NCI-H2081 treated with DMSO at 0.1 percent for 48 hours (cell line): ENCODE data around the gene THNSL1.
"Not testable (repeated sequence)": the region's sequence is repeated elsewhere in the genome, so short reads cannot be mapped to it uniquely, and the experiment has no call there.

Experiments
- DNase-seq: peaks from one replicate; lab custom pipeline; 2025; lab: John Stamatoyannopoulos, UW

Gene THNSL1

DNA sequence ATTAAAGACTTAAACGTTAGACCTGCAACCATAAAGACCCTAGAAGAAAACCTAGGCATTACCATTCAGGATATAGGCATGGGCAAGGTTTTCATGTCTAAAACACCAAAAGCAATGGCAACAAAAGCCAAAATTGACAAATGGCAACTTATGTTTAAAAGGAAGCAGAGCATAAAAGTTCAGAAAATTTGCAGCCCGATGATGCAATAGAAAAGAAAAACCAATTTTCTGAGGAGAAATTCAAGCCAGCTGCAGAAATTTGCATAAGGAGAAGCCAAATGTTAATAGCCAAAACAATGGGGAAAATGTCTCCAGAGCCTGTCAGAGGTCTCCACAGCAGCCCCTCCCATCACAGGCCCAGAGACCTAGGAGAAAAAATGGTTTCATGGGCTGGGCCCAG lies 4.8 kb upstream of the THNSL1 start:
- not testable (repeated sequence) for DNase-seq

DNA sequence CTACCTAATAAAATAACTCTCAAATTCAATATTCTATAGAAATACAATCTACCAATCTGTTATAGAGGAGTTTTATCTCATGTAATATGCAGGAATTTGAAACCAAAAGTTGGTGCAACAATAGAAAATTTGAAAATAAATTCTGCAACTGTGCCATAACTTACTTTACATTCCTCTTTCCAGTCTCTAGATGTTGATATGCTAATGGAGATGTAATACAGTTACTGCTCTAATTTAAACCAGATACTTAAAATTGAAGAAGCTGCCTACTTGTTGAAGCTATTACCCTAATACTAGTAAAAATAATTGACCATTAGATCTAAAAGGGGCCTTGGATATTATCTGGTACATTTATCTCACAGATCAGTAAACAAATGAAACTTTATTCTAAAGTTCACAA lies 1.8 kb upstream of the THNSL1 start:
- no peak for DNase-seq

DNA sequence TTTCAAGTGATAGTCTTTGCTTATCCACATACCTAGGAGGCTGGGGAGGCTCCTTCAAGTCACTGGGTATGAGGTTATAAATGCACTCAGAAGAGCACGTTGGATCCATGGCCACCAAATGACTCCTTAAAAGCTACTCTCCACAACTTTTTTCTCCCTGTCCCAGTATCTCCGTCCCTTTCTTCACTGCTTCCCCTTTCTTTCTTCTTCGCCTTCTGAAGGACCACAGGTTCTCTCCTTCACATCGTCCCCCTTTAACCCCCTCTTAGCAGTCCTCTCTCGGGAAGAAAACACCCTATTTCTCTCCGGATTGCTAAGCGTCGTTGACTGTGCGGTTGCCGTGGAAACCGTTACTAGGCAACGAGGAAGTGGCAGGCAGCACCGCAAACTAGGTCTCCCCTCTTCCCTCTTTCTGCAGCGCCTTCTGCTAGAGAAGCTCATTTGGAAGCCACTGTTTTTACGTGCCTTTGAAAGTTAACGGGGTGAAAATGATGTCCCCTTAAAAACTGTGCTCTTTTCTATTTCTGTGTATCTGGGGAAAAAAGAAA lies 510 bp upstream of the THNSL1 start, which contains the start of gene ENKUR:
TSS of gene ENKUR (minus strand) at position 331 of the 548 bp plus-strand sequence. CDS start at position 109, 222 bp downstream.
- peak; percentile 82 for DNase-seq

DNA sequence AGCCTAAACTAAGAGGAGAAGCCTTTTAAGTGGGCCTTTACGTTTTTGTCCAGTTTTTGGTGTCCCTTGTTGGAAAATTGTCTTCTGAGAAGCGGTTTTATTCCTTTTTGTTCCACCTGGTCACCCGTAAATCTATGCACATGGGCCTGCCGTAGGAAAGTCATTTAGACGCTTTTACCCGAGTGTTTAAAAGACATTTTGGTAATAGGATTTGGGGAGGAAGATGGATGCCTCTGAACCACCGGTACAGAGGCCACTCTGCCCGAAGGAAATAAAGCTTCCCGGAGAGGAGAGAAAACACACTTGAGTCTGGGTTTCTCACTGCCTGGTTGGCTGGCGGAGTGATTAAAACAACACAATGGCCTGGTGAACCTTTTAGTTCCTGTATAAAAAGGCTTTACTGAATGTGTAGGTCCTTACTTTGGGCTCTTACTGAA lies 760 bp downstream of the THNSL1 start:
- no peak for DNase-seq

DNA sequence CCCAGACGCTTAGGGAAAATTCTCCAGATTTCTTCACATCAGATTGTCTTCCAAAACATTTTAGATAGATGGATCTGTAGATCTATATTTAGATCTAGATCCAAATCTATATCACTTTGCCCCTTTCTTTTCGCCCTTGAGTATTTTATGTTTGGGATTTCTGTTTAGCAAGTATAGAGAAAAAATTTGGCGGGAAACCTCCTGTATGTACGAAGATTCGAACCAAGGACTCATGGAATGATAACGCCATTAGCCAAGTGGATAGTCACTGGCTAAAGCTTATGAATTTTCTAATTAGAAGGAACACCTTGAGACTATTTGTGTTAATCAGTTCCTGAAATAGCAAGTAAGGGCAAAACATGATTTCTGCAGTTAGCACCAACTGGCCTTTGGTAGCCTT lies 1.2 kb downstream of the THNSL1 start:
- DNase-seq = no peak

DNA sequence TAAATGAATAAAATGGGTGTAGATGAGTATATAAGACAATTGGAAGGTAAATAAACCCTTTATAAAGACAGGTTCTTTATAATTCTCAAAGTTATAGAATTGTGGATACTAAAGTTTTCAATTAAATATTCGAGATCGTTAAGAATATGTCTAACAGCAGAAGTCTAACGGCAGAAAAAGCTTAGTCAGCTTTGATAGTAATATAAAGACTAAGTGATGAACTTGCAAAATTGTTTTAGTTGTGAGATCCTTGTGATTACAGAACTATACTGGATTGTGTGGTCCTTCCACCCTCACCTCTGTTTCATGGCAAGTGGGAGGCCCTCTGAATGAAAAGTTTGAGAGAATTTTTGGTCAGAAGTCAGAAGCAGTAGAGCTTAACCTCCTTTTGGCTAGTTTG lies 2.3 kb downstream of the THNSL1 start:
- no peak for DNase-seq

DNA sequence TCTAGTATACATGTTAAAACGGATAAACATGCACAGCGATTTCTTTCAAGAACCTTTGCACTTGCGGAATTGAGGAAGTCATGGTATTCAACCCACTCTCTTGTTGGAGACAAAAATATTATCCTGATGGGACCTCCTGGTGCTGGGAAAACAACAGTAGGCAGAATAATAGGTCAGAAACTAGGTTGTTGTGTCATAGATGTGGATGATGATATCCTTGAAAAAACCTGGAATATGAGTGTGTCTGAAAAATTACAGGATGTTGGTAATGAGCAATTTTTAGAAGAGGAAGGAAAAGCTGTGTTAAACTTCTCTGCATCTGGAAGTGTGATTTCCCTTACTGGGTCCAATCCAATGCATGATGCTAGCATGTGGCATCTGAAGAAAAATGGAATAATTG lies 6.9 kb downstream of the THNSL1 start:
- DNase-seq = no peak

DNA sequence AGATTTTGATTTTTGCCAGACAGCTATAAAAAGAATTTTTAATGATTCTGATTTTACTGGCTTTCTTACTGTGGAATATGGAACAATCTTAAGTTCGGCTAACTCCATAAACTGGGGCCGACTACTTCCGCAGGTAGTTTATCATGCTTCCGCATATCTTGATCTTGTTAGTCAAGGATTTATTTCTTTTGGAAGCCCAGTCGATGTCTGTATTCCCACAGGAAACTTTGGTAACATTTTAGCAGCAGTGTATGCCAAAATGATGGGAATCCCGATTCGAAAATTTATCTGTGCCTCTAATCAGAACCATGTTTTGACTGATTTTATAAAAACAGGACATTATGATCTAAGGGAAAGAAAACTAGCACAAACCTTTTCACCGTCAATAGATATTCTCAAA lies 8.1 kb downstream of the THNSL1 start:
- DNase-seq = no peak

DNA sequence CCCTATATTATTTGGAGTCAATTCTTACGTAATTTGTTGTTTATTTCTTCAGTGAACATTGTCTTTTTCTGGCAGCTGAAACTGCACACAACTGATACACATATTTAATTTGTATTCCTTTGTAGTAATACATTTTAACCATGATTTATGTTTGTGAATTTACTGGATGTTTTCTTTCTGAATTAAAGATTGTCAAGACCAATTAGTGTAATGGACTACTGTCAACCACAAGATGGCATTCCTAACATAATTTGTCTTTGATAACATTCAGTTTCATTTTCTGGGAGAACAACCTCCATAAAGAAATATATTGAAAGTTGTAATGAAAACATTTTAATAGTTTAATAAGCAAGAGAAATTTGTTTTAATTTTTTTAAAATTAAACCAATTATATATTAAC lies 10.1 kb downstream of the THNSL1 start:
- no peak for DNase-seq

DNA sequence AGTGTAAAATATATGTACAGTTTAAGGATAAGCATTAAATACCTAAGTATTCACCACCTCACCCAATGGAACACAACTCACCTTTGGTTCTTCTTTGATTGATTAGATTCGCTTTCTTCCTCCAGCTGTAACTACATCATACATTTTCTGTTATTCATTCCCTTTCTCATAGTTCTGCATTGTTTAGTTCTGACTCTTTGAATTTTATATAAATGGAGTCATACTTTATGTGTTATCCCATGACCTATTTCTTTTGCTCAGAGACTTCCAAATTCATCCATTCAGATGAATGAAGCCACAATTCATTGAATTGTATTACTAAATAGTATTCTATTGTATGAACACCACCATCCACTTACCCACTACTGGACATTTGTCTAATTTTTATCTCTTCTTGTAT lies 12.3 kb downstream of the THNSL1 start:
- no peak for DNase-seq

DNA sequence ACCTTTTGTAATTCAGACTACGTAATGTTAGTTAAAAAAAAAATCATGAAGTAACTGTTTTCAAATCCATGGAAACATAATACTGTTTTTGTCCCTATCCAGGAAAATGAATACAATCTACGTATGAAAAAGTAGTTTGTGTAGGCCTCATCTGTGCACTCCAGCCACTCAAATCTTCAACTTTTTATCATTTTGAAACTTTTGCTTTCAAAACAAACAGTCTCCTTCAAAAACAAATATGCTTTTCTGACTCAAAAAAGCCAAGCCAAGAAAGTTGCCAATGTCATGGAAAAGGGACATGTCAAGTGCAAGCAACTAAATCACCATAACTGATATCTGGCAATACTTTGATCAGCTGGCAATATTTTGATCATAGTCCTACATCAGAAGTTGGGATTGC lies 13.1 kb downstream of the THNSL1 start:
- no peak for DNase-seq

DNA sequence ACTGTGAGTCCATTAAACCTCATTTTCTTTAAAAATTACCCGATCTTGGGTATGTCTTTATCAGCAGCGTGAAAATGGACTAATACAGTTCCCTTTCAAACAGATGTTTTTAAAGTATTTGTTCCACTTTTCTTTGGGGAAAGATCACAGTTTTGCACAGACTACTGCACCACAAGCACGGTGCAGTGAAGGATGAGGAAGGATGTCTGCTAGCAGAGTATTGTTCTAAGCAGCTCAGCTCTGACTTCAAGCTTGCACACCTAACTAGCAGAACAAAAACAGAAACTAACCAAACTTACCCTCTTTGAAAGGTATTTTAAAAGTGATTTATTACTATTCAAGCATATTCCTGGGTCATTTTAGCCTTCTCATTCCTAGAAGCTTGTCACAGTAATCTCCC lies 20.0 kb downstream of the THNSL1 start:
- no peak for DNase-seq

DNA sequence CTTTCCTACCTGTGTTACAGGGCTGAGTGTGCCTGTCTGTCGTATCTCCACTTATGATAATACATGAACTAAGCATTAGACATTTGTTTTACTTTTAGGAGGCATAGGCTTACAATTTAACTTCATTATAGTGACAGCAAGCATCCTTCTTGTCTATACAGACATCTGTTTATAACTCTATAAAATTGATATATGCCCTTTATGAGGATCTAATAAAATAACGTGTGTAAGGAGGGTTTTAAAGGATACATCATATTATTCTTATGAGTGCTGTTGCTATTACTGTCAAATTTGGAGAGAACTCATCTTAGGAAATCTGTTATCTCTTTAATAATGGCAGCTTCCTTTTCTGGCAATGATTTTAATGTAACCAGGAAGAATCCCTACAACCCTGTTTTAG lies 21.9 kb downstream of the THNSL1 start:
- DNase-seq = no peak

DNA sequence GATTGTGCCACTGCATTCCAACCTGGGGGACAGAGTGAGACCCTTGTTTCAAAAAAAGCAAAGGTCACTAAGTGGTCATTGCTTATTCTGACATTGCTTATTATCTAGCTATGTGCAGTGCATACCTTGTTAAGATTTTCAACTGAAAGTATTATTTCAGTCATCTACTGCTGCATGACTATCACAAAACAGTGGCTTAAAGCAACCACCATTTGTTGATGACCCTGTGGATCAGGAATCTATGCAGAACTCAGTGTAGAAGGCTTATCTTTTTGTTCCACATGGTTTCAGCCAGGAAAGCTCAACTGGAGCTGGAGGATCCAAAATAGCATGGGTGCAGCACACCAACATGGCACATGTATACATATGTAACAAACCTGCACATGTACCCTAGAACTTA lies 23.1 kb downstream of the THNSL1 start:
- no peak for DNase-seq

DNA sequence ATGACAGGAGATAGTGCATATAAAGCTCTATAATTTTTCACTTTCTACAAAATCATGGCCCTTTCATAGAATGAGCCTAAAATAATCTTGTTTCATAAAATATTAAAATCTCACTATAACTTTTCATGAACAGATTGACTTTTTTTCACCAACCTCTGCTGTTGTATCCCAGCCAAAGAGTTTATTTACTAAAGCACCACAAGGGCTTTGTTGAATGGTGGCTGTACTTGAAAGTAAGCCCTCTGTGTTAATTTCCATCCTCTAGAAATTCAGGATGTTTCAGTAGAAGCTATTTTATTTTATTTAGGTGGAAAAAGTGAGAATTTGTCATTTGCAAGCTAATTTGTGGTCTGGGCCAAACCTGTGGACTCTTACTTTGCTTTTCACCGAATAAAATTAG lies 30.2 kb downstream of the THNSL1 start:
- no peak for DNase-seq

DNA sequence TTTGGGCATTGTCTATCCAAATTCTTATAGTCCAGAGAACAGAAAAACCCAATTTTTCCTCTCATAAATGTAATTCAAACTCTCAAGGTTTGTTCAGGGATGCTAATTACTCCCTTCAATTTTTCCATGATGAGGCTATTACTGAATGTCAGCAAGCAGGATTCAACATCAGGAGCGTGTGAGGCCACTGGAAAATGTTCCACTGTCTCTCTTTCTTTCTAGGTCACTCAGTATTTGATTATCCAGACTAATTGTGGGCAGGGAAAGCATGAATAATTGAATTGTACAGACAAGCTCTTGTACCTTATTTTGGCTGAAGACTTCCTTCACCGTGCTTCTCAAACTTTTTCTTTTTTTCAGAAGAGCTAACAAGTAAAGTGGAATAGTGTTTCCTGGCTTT lies 30.7 kb downstream of the THNSL1 start:
- no peak for DNase-seq

DNA sequence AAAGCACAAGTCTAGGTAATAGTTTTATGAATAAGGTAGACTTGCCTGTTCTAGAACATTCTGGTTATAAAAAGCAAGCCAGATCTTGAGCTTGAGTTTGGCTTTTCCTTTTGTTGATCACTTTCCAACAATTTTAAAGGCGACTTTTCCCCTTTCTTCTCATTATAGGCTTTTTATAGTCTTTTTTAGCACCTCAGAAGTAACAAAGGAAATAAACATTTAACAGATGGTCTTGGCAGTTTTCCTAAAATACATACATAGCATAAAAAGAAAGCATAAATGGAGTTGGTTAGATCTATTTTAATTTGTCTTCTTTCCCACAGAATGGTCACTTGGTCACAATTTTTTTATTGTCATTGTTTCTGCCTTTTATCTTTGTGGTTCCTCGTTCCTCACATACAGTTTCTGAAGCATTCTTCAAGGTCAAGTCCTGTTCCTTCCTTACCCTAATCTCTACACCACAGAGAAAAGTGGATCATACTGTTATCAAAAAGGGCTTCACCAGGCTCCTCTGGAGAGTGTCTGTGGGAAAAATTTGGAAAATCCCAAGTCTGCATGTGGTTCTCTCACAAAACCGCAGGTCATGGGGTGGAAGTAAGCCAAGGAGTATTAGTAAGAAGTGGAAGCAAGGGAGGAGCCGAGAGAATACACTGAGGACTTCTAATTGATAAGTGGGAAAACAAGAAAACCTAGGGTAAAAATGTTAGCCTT lies 31.3 kb downstream of the THNSL1 start:
- no peak for DNase-seq

DNA sequence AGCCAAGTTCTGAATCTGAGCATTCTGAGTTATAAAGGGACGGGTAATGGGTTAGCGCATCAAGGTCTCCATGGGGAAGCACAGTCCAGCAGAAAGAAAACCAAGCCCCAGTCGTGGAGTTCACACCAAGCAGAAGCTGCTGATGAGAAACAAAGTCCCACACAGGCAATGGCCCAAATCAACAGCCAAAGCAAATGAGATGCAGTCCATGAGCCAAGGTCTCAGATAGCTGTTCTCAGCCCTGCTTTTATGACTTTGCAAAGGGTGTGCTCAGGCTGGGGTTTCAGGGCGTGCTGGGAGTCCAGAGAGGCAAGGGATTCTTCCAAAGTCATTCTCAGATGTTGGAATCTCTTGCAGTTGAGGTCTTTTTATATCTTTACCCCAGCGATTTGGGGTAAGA lies 32.0 kb downstream of the THNSL1 start:
- no peak for DNase-seq

DNA sequence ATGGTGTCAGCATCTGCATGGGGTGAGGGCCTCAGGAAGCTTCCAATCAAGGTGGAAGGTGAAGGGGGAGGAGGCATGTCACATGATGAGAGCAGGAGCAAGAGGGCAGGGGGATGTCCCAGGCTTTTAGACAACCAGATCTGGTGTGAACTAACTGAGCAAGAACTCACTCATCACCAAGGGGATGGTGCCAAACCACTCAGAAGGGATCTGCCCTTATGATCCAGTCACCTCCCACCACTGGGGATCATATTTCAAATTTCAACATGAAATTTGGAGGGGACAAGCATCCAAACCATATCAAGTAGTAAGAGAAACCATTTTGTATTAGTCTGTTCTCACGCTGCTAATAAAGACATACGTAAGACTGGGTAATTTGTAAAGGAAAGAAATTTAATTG lies 33.6 kb downstream of the THNSL1 start:
- no peak for DNase-seq

DNA sequence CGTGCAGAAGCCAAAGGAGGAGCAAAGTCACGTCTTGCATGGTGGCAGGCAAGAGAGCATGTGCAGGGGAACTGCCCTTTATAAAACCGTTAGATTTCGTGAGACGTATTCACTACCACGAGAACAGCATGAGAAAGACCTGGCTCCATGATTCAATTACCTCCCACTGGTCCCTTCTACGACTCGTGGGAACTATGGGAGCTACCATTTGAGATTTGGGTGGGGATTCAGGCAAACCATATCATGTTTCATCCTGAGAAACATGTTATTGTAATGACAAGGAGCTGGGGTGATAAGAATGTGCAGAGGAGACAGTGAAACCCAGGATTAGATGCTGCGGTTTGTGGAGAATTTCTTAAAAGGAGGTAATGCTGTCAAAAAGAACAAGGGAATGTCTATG lies 34.0 kb downstream of the THNSL1 start:
- DNase-seq = no peak

DNA sequence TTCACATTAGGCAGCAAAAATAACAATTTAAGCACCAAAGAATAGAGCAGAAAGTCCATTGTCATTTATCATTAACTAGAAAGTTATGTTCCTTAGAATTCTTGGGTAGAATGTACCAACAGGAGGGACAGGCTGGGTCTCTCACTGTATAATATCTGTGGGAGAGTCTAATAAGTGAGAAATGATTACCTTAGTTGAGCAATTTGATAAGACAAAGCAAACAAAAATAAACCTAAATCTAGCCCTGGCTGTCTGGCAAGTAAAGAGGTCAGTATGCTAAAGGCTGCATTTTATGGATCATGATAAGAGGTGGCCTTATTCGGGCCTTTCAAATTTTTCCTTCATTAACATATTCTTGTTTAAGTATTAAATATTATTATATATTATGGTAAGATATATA lies 35.6 kb downstream of the THNSL1 start:
- no peak for DNase-seq

DNA sequence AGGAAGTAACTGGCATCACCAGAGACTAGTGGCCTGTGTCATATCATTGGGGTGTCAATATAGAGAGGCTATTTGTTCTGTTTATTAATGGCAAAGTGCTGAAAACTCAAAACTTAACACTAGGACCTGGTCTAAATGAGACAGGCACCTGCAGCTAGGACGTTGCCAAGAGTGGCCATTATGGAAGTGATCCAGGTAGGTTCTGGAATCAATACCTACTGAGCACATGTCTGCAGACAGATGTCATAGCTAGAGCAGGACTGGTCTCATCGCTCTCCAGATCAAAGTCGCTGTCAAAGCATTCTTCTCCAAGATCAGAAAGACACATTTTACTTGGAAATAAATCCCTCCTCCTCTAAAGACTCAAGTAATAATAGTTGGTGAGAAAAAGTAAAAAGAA lies 40.3 kb downstream of the THNSL1 start:
- no peak for DNase-seq

DNA sequence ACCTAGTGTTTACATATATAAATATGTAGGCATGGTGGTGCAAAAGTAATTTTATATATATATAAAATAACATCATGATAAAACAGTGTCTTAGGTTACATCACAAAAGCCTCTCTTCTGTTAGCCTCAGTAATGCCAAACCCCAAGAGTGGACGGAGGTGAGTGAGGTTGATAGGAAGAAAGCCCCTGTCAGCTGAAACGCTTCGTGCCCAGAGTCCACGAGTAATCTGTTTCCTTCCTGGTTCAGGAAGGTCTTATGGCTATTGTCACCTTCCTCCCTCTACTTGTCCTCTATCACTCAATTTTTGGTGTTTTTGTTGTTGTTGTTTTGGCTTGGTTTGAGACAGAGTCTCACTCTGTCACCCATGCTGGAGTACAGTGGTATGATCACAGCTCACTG lies 41.5 kb downstream of the THNSL1 start:
- DNase-seq = no peak

DNA sequence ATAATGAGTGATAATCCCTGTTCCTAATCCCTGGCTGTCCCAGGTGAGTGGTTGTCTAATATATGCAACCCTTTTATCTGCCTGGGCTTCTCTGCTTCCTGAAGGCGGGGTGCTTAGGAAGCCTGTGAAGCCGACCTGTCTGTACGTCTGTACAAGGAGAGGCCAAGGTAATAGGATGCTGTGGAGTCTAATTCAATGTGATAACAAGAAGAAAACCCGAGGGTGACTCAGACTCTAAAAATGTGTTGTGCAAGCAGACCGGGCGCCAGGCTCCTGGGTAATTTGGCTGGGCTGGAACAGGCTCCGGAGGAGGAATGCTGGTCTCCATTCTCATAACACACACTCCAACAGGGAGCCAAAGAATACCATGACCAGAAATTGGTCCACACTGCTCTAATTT lies 43.6 kb downstream of the THNSL1 start:
- DNase-seq = no peak
